Liver (tissue), 3 donors: Measurements from ENCODE around the gene SFMBT2.

Experiments
- RAD21 ChIP-seq, 2 donors: IDR thresholded peaks; 2 replicates each; pipeline ENCODE4 v1.6.1; 2016; ENCODE audit warnings: antibody characterized with exemption in 2 of 2, mild to moderate bottlenecking in 2 of 2
- RXRA ChIP-seq, 2 donors: IDR thresholded peaks; 2 replicates each; pipeline ENCODE4 v1.6.1; 2017 to 2018; ENCODE audit warnings: antibody characterized with exemption in 2 of 2, mild to moderate bottlenecking in 1 of 2
- TAF1 ChIP-seq: conservative IDR thresholded peaks from 2 replicates; pipeline ENCODE4 v1.6.1; 2016; ENCODE audit warnings: antibody characterized with exemption, mild to moderate bottlenecking
- TF ChIP-seq, protein P1 (sequence below): fragments of 150-350 bp; IDR thresholded peaks from 2 replicates; pipeline ENCODE4 v1.5.1; 2017; ENCODE audit warnings: improper control_type of control experiment, low read depth, low read length; ENCODE audit not compliant: missing input control
- TF ChIP-seq, protein P2 (sequence below): IDR thresholded peaks from 2 replicates; pipeline ENCODE4 v1.6.1; 2016; ENCODE audit warnings: antibody characterized with exemption
- donor health status: healthy.
- donor health status: healthy.

GRCh38 chr10:7412928-7413282 lies 2.1 kb upstream of the SFMBT2 start:
- TF ChIP-seq, protein P1, sequence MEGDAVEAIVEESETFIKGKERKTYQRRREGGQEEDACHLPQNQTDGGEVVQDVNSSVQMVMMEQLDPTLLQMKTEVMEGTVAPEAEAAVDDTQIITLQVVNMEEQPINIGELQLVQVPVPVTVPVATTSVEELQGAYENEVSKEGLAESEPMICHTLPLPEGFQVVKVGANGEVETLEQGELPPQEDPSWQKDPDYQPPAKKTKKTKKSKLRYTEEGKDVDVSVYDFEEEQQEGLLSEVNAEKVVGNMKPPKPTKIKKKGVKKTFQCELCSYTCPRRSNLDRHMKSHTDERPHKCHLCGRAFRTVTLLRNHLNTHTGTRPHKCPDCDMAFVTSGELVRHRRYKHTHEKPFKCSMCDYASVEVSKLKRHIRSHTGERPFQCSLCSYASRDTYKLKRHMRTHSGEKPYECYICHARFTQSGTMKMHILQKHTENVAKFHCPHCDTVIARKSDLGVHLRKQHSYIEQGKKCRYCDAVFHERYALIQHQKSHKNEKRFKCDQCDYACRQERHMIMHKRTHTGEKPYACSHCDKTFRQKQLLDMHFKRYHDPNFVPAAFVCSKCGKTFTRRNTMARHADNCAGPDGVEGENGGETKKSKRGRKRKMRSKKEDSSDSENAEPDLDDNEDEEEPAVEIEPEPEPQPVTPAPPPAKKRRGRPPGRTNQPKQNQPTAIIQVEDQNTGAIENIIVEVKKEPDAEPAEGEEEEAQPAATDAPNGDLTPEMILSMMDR = no peak
- TF ChIP-seq TAF1 (no peak), RAD21 (IDR thresholded peaks at IDR 0.05) (no peak), RXRA (IDR thresholded peaks at IDR 0.05) (no peak)
- TF ChIP-seq, protein P2, sequence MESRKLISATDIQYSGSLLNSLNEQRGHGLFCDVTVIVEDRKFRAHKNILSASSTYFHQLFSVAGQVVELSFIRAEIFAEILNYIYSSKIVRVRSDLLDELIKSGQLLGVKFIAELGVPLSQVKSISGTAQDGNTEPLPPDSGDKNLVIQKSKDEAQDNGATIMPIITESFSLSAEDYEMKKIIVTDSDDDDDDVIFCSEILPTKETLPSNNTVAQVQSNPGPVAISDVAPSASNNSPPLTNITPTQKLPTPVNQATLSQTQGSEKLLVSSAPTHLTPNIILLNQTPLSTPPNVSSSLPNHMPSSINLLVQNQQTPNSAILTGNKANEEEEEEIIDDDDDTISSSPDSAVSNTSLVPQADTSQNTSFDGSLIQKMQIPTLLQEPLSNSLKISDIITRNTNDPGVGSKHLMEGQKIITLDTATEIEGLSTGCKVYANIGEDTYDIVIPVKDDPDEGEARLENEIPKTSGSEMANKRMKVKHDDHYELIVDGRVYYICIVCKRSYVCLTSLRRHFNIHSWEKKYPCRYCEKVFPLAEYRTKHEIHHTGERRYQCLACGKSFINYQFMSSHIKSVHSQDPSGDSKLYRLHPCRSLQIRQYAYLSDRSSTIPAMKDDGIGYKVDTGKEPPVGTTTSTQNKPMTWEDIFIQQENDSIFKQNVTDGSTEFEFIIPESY = no peak
